Embryonic facial prominence (tissue), 1 donor: ENCODE measurements around the gene SPON1.
"Not testable (repeated sequence)": the region's sequence is repeated elsewhere in the genome, so short reads cannot be mapped to it uniquely, and the experiment has no call there.

Experiments
- DNase-seq: peaks from one replicate; pipeline ENCODE4 v3.0.0-alpha.2; 2016; ENCODE audit errors: extremely low spot score

The SPON1 gene

DNA sequence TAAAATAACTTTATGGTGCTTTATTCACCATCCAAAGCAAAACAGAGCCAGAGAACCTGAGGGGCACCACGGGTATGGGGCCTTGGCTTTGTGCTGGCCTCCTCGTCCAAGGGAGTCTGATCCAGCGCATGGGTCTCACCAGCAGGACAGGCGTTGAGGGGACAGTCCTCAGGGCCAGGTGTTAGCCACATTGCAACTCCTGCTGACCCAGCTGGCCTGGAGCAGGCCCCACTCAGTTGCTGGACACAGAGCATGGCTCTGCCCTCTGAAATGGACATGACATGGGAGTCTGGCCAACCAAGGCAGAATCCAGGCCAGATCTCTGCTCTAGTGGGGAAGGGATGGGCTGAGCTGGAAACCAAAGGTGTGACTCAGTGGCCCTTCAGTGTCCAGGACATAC lies 280.2 kb downstream of the SPON1 start:
- DNase-seq: no peak

DNA sequence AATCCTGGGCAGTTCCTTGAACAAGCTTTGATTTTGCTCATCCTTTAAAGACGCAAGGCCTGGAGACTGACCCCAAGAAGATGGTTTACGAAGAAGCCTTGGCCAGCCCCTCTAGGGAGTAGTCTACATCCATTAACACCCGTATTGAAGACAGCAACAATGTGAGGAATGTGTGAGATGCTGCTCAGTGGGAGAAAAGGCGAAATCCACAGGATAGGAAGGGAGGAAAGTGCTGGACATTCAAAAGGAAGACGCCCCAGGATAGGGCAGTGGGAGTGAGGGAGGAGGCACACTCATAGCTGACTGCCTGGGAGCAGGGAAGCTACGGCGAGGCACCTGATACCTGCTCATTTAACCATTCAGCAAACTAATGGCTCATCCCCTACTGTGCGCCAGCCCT lies 282.4 kb downstream of the SPON1 start:
- no peak for DNase-seq

DNA sequence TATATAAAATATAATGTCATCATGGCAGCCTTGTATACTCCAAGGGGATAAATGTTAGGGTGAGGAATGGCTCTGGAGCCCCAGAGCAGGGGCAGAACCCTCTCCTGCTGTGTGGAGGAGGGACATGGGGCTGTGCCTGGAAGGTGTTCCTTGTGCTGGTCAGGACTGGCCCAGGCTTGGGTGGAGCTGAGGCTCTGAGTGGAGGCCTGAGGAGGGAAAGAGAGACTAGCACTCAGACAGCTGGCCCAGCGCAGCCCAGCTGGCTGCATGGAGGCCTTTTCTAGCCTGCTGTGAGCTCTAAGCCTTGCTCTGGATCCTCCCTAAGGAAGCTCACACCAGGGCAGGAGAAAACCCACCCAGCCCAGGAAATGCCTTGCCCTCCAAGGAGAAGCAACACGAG lies 282.9 kb downstream of the SPON1 start:
- DNase-seq: no peak

DNA sequence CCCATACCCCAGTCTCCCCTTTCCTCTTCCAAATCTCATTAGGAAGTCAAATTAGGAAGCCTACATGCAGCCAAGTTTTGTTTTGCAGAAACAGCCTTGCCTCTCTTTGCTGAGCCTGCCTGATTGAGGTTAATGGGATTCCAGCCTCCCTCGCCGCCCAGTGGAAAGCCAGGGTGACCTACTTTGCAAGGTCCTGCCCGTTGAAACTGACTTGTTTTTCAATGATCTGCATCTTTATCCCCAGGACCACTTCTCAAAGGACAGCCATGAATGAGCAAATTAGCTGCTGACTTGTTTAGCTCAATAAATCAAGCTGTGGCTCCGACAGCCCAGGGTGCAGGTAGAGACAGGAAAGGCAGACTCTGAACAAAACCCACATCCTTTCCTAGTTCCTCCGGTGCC lies 286.1 kb downstream of the SPON1 start:
- no peak for DNase-seq

DNA sequence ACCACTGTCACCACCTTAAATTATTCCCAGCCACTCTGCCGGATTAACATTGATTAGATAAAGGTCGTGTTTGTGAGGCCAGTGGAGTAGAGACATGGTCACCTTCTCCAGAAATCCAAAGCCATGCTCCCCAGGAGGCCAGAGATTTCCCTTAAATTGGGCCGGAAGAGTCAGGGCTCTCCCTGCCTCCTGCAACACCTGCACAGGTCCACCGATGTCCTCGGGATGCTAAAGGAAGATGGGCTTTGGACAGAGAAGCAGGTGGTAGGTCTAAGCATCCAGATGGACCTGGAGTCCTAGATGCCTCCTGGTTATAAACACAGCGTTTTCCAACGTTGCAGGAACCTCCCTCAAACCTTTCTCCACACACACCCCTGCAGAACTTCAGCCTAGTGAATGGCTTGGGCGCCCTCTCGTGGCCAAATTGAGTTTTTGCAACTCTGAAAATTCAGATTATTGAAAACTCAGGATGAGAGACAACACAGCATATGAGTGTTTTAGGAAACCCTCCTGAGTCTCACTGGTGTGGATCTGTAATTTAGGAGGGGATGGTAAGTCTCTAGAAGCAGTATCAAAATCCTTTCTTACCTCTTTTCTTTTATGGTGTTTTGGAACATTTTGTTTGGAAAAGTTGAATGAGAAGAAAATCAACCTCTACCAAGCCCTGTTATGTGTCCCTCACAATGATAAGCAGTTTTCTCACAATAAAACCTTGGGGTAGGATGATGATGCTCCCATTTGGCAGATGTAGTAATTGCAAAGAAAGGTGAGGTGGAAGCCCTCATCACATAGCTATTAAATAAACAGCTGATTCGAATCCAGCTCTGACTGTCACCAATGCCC lies 286.8 kb downstream of the SPON1 start:
- peak; percentile 13 for DNase-seq

DNA sequence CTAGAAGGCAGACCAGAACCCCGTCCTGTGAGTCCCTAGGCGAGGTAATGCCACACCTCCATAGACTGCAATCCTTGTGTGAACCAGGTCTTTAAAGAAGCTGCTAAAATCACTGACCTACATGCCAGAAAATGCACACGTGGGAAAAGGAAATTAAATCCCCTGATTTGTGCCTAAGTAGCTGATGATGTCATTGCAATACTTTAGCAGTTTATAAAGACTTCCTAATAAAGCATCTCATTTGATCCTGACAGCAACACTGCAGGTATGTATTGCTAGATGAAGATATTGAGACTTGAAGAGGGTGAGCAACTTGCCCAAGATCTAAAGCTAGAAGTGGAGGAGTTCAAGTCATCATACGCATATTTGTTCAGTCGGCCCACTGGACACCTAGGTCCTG lies 289.2 kb downstream of the SPON1 start:
- DNase-seq: no peak

DNA sequence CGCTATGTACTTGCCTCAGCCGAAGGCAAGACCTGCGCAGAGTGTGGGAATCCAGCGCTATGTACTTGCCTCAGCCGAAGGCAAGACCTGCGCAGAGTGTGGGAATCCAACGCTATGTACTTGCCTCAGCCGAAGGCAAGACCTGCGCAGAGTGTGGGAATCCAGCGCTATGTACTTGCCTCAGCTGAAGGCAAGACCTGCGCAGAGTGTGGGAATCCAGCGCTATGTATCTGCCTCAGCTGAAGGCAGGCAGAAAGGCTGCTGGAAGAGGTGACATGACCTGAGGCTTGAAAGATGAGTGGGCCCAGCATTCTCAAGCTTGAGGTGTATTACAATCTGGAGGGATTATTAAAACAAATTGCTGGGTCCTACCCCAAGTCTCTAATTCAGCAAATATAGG lies 290.0 kb downstream of the SPON1 start:
- DNase-seq: not testable (repeated sequence)

DNA sequence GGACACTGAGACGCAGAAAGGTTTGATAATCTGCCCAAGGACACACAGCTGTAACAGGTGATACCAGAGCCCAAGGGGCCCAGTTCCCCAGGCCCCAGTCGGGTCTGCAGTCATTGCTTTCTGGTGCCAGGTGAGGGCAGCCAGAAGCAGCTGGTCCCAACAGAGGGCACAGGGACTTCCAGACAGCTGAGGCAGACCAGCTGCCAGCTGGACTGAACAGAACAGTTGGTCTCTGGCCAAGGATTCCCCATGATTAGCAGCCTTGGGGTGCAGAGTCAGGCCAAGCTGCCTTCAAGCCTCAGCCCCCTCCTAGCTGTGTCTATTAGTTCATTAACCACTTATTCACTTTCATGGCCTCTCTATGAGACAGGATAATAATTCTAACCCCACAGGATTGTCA lies 290.9 kb downstream of the SPON1 start:
- DNase-seq: no peak

DNA sequence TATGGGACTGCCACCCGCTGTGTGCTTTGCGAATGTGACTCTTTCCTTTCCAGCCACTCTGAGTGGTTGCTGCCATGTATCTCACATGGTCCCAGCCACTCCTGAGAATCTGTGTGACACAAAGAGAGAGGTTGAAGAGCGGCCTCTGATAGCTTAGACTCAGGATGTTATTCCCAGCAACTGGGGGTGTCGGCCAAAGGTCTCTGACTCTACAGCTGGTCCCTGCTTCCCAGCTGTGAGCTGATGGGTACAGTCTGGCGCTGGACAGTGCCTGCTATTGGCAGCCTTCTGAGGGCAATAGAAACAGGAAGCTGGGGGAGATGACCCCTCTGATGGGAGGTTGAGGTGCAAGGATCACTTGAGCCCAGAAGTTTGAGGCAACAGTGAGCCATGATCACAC lies 291.3 kb downstream of the SPON1 start:
- no peak for DNase-seq

DNA sequence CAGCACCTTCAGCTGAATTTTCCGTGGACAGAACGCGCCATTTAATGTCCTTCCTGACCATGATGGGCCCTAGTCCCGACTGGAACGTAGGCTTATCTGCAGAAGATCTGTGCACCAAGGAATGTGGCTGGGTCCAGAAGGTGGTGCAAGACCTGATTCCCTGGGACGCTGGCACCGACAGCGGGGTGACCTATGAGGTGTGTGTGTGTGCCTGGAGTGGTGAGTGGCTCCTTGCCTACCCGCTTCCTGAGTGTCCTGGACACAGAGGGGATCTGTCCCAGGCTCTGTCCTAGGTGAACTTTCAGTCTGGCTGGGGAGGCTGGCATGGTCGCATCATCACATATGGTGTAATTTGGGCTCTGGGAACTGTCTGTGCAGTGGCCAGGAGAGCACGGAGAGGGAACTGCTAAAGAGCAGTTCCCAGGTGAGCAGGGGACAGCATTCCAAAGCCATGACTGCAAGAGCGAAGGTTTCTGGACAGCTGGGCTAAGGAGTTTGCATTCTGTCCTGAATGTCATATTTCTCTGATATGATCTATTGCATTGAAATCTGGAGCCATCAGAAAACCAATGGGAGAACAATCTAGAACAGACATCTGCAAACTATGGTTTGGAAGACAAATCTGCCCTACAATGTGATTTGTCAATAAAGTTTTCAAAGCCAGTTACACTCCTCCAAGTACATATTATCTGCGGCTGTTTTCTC lies 292.2 kb downstream of the SPON1 start:
- DNase-seq: no peak

DNA sequence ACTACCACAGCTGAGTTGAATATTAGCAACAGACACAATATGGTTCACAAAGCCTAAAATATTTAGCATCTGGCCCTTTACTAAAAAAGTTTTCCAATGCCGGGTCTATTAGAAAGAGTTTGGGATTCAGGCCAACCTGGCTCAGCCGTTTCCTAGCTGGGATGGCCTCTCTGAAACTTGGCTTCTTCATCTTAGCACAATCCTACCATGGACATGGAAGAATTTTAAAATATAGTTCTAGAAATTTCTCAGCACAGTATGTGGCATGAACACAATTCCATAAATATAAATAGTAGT lies 292.7 kb downstream of the SPON1 start:
- no peak for DNase-seq

DNA sequence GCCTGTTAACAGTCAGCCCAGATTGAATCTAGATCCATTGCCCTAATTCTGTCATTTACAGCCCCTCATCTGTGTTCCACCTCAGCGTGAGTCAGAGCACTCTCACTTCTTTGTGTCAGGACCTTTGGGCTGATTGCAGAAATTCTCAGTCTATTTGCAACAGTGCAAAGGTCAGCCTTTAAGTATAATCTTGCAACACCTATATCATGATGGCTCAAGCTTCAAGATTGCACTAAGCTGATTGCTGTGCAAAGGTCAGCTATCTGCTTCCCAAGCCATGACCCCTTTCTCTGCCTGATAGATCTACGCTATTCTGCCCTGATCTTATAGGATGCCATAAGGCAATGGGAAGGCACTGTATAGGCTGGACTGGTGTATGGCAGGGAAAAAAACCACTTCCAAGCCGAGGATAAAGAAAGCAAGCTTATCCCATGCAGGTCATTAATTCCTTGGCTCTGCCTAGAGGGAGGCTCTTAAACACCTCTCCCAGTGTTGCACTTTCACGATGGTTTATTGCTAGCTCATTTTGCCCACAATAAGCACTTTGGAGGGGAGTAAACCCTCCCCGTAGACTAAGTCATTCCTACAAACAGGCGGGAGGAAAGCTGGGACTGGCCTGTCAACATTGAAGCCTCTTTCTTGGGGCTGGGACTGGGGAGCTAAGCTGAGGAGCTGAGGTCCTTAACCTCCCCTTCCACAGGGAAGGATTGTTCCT lies 295.9 kb downstream of the SPON1 start:
- no peak for DNase-seq

DNA sequence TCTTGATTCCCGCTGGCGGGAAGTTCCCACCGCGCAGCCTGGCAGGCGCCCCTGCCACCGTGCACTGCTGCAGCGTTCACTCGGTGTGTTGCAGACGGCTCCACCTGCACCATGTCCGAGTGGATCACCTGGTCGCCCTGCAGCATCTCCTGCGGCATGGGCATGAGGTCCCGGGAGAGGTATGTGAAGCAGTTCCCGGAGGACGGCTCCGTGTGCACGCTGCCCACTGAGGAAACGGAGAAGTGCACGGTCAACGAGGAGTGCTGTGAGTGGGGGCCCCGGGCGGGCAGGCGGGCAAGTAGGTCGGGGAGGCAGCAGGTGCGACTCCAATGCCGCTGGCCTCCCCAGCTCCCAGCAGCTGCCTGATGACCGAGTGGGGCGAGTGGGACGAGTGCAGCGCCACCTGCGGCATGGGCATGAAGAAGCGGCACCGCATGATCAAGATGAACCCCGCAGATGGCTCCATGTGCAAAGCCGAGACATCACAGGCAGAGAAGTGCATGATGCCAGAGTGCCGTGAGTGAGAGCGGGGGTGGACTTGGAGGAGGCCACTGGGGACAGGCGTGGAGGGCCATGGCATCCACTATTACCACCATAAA lies 296.8 kb downstream of the SPON1 start:
- no peak for DNase-seq

DNA sequence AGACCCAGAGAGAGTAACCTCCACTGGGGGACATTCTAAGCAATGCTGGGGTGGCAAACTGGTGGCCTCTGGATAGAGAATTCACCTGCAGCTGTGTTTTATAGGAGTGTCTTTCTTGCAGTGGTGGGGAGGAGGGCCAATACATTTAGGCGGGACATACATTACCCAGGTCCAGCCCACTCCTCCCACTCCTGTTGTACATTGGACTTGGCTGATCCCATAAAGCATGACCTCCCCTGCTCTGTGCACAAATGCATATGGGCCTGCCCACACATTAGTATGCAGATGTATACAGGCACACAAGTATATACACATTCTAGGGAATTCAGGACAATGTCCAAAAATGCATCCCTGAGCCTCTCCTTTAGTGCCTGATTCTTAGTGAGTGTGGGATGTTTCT lies 297.4 kb downstream of the SPON1 start:
- DNase-seq: no peak

DNA sequence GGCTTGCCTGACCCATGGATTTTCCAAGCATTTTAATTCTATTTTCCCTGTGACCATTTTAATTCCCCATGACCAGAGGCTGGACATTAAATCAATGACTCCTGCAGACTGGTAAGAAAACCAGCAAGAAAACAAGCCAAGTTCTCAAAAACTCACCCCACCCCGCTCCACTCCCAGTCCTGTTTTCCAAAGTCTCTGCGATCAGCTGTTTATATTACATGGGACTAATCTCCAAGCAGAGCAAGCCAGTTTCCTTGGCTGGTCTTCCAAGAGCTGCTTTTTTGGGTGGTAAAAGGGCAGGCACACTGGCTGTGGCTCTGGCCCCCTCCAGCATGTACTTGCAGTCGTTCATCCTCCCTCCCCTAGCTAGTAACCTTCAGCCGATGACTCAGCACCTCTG lies 298.5 kb downstream of the SPON1 start:
- DNase-seq: no peak

DNA sequence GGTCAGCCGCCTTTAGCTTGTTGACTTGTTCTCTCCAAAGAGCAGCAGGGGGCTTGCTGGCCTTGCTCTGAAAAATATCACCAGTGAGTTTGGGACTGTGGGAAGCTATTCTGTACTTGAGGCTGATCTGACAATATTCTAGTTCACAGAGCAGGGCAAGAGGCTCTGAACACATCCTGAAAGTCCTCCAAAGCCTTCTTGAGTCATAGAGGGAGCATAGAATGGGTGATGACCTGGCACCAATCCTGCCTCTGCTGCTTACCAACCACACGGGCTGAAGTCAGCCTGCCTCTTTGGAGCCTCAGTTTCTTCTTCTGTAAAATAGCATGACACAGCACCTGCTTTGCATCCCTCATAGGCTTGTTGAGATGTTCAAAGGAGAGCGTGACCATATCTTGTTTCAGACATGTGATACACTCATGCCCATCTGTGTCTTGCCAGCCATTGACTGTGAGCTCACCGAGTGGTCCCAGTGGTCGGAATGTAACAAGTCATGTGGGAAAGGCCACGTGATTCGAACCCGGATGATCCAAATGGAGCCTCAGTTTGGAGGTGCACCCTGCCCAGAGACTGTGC lies 299.8 kb downstream of the SPON1 start:
- DNase-seq: no peak

DNA sequence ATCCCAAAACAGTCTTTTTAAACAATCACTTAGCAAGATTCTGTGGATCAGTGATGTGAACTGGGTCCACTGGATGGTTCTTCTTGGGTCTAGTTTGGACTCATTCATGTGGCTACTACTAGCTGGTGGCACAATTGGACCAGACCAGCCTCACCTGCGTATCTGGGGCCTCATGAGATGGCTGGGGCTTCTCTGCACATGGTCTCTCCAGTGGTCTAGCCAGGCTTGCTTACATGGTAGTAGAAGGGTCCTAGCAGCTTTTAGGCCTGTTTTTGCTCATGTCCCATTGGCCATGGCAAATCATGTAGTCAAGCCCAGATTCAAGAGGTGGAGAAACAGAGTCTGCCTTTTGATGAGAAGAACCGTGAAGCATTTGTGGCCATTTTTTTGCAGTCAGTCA lies 302.4 kb downstream of the SPON1 start:
- no peak for DNase-seq

DNA sequence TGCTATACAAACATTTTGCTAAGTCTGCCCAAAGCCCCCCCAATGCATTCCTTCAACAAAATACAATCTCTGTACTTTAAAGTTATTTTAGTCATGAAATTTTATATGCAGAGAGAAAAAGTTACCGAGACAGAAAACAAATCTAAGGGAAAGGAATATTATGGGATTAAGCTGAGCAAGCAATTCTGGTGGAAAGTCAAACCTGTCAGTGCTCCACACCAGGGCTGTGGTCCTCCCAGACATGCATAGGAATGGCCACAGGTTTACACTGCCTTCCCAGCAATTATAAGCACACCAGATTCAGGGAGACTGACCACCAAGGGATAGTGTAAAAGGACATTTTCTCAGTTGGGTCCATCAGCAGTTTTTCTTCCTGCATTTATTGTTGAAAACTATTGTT lies 304.1 kb downstream of the SPON1 start:
- no peak for DNase-seq

DNA sequence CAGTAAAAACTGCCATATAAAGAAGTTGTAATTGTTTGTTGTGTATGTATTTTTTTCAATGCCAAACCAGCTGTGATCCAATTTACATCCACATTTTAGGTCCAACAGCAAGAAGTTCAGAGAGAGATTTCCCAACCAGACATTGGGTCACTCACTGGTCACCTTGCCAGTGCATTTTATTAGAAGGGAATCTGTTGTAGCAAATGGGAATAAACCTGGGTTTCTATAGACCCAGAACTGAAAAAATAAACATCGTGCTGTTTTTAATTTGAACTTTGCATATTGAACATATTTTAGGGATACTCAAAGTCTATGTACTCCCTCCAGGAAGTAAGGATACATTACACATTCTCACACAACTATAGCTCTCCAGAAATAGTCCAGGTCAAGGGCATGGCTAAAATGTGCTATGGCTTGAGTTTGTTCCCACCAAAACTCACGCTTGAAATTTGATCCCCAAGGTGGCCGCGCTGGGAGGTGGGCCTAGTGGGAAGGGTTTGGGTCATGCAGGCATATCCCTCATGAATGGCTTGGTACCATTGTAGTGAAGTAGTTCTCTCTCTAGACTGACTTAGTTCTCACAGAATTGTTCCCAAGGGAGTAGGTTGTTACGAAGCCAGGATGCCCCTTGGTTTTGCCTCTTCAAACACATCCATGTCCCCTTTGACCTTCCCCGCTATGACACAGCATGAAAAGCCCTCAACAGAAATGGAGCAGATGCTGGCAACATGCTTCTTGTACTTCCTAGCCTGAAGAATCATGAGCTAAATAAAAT lies 305.5 kb downstream of the SPON1 start:
- DNase-seq: no peak

DNA sequence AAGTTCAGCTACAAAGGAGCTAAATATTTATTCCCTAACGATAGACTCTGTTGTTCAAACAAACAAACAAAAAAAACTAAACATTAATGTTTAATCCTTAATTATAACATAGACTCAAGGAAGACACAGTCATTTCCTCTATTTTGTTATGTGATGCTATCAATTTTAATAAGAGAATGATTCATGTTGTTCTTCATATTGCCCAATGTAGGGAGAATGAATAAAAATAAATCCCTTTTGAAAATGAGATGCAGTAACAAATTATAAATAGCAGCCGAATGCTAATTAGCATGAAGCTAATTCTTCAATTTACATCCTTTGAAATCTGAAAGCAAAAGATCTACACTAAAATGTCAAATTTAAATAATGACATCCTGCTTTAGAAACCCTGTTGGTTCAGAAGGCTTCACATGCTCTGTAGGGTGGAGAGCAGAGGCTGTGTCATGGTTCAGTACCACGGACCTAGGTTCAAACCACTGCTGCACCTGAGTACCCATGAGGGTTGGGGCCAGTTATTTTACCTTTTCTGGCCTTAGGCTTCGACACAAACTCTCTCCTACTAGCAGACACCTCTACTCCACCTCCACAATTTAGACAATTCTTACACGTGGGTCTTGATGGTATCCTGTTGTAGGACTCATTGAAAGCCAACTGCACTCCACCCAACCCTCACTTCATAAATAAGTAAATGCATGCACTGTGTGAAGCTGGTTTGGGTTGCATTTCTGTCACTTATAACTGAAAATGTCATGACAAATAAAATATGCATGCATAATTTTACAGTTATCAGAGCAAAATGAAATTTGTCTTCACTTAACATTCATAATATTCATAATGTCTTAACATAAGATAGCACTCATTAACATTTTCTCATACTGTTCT lies 307.4 kb downstream of the SPON1 start:
- no peak for DNase-seq
